H9 (cell line): ENCODE measurements around the gene PRSS1. TPM values are rescaled to one million over a fixed set of nuclear protein-coding genes. Genes with fewer than 3 reads are reported as not detected.

ENCODE experiments used
- DNase-seq: peaks from one replicate; pipeline ENCODE4 v3.0.0-alpha.2; 2017
- H2AFZ ChIP-seq: one replicate; pipeline ENCODE4 v1.6.1; 2013; ENCODE audit warnings: mild to moderate bottlenecking, low read length, control low read depth, moderate library complexity
- H2AK5ac ChIP-seq: 2 replicates; pipeline ENCODE4 v1.6.1; 2013; ENCODE audit warnings: low read length, control low read depth, mixed read lengths; ENCODE audit not compliant: insufficient read length
- H2BK120ac ChIP-seq: one replicate; pipeline ENCODE4 v1.6.1; 2013; ENCODE audit warnings: low read depth, mild to moderate bottlenecking, low read length, control low read depth, inconsistent platforms; ENCODE audit not compliant: poor library complexity, severe bottlenecking
- H2BK12ac ChIP-seq: 2 replicates; pipeline ENCODE4 v1.6.1; 2013; ENCODE audit warnings: low read length, control low read depth, mixed read lengths, low read depth; ENCODE audit not compliant: insufficient read length
- H2BK15ac ChIP-seq: 2 replicates; pipeline ENCODE4 v1.6.1; 2013; ENCODE audit warnings: low read depth, low read length, control low read depth
- H2BK20ac ChIP-seq: one replicate; pipeline ENCODE4 v1.6.1; 2013; ENCODE audit warnings: low read depth, mild to moderate bottlenecking, low read length, control low read depth, inconsistent platforms; ENCODE audit not compliant: poor library complexity, severe bottlenecking
- H2BK5ac ChIP-seq: 2 replicates; pipeline ENCODE4 v1.6.1; 2013; ENCODE audit warnings: low read length, control low read depth, mixed read lengths; ENCODE audit not compliant: insufficient read length
- H3K14ac ChIP-seq: 2 replicates; pipeline ENCODE4 v1.6.1; 2013; ENCODE audit warnings: low read length, control low read depth; ENCODE audit not compliant: insufficient read depth
- H3K18ac ChIP-seq: 2 replicates; pipeline ENCODE4 v1.6.1; 2013; ENCODE audit warnings: low read depth, mild to moderate bottlenecking, mixed read lengths, low read length, control low read depth; ENCODE audit not compliant: insufficient read length
- H3K23ac ChIP-seq: 2 replicates; pipeline ENCODE4 v1.6.1; 2013; ENCODE audit warnings: low read length, control low read depth, mixed read lengths, low read depth; ENCODE audit not compliant: insufficient read length
- H3K23me2 ChIP-seq: 2 replicates; pipeline ENCODE4 v1.6.1; 2013; ENCODE audit warnings: low read depth, mild to moderate bottlenecking, mixed read lengths, low read length, control low read depth; ENCODE audit not compliant: insufficient read length, poor library complexity, severe bottlenecking
- H3K27ac ChIP-seq: 2 replicates; pipeline ENCODE4 v1.5.1; 2013; ENCODE audit warnings: low read length, control low read depth, mixed read lengths, low read depth; ENCODE audit not compliant: insufficient read length
- H3K27me3 ChIP-seq: 2 replicates; pipeline ENCODE4 v1.6.1; 2013; ENCODE audit warnings: low read length, control low read depth, inconsistent platforms; ENCODE audit not compliant: insufficient read depth
- H3K4ac ChIP-seq: 2 replicates; pipeline ENCODE4 v1.6.1; 2013; ENCODE audit warnings: low read depth, mild to moderate bottlenecking, control low read depth, inconsistent platforms, low read length, moderate library complexity
- H3K4me1 ChIP-seq: 2 replicates; pipeline ENCODE4 v1.6.1; 2013; ENCODE audit warnings: low read length, control low read depth, inconsistent platforms; ENCODE audit not compliant: insufficient read depth
- H3K4me2 ChIP-seq: 2 replicates; pipeline ENCODE4 v1.6.1; 2013; ENCODE audit warnings: low read length, control low read depth, mixed read lengths; ENCODE audit not compliant: insufficient read length, insufficient read depth
- H3K56ac ChIP-seq: 2 replicates; pipeline ENCODE4 v1.6.1; 2013; ENCODE audit warnings: low read depth, mild to moderate bottlenecking, mixed read lengths, low read length, control low read depth; ENCODE audit not compliant: insufficient read length
- H3K79me1 ChIP-seq: 2 replicates; pipeline ENCODE4 v1.6.1; 2013; ENCODE audit warnings: low read depth, mild to moderate bottlenecking, moderate library complexity, low read length, control low read depth, inconsistent platforms; ENCODE audit not compliant: insufficient read depth, poor library complexity, severe bottlenecking
- H3K79me2 ChIP-seq: 2 replicates; pipeline ENCODE4 v1.6.1; 2013; ENCODE audit warnings: low read length, control low read depth, inconsistent platforms; ENCODE audit not compliant: insufficient read depth
- H3K9ac ChIP-seq: 2 replicates; pipeline ENCODE4 v1.6.1; 2013; ENCODE audit warnings: low read length, control low read depth, mixed read lengths; ENCODE audit not compliant: insufficient read length; ENCODE audit errors: extremely low read depth
- H3K9me3 ChIP-seq: one replicate; pipeline ENCODE4 v1.6.1; 2013; ENCODE audit warnings: low read depth, low read length, inconsistent platforms; ENCODE audit not compliant: control insufficient read depth
- H3T11ph ChIP-seq: one replicate; pipeline ENCODE4 v1.6.1; 2013; ENCODE audit warnings: mild to moderate bottlenecking, low read length, control low read depth, inconsistent platforms
- H4K20me1 ChIP-seq: one replicate; pipeline ENCODE4 v1.6.1; 2013; ENCODE audit not compliant: control insufficient read depth, insufficient read length, insufficient read depth
- H4K5ac ChIP-seq: 2 replicates; pipeline ENCODE4 v1.6.1; 2013; ENCODE audit warnings: low read depth, mild to moderate bottlenecking, mixed read lengths, low read length, control low read depth; ENCODE audit not compliant: insufficient read length
- H4K8ac ChIP-seq: replicated peaks from 2 replicates; pipeline ENCODE4 v1.6.1; 2013; ENCODE audit warnings: low read length, control low read depth, mixed read lengths, low read depth; ENCODE audit not compliant: insufficient read length
- H4K91ac ChIP-seq: 2 replicates; pipeline ENCODE4 v1.6.1; 2013; ENCODE audit warnings: low read depth, mild to moderate bottlenecking, moderate library complexity, mixed read lengths, low read length, control low read depth; ENCODE audit not compliant: insufficient read length
- H3K27ac Mint-ChIP-seq, 3 experiments: 2 replicates in 2 of 3; 3 replicates in 1 of 3; pipeline ENCODE4 v1.8.0; 2020 to 2021; ENCODE audit warnings: mixed read lengths in 3 of 3, mild to moderate bottlenecking in 1 of 3, moderate library complexity in 1 of 3
- H3K27me3 Mint-ChIP-seq: 2 replicates; pipeline ENCODE4 v1.8.0; 2021; ENCODE audit warnings: low read depth, mild to moderate bottlenecking, moderate library complexity, mixed read lengths
- H3K36me3 Mint-ChIP-seq, 3 experiments: 2 replicates in 2 of 3; 3 replicates in 1 of 3; pipeline ENCODE4 v1.8.0; 2020 to 2021; ENCODE audit warnings: low read depth in 3 of 3, mixed read lengths in 3 of 3; ENCODE audit not compliant: insufficient read depth in 1 of 3
- H3K4me1 Mint-ChIP-seq, 2 experiments: 2 replicates each; pipeline ENCODE4 v1.8.0; 2020; ENCODE audit warnings: mixed read lengths in 2 of 2
- H3K4me3 Mint-ChIP-seq, 2 experiments: 2 replicates in 1 of 2; 3 replicates in 1 of 2; pipeline ENCODE4 v1.8.0; 2020 to 2021; ENCODE audit warnings: mild to moderate bottlenecking in 2 of 2, mixed read lengths in 2 of 2, moderate library complexity in 1 of 2
- H3K9me3 Mint-ChIP-seq, 2 experiments: 2 replicates in 1 of 2; 3 replicates in 1 of 2; pipeline ENCODE4 v1.8.0; 2020; ENCODE audit warnings: mild to moderate bottlenecking in 2 of 2, mixed read lengths in 2 of 2, moderate library complexity in 1 of 2
- CTCF ChIP-seq: fragments of 200-600 bp; sonication (generic); conservative IDR thresholded peaks from 3 replicates; pipeline ENCODE4 v1.8.0; 2021; ENCODE audit warnings: antibody characterized with exemption, mild to moderate bottlenecking
- WGBS: extraction: QIAGEN DNeasy Blood & Tissue Kit; methylation state at CpG from one replicate; pipeline ENCODE4 v1.1.7; 2013; ENCODE audit warnings: missing lambda C conversion rate, low lambda C conversion rate, mixed read lengths; ENCODE audit not compliant: insufficient read length; ENCODE audit errors: extremely low coverage; 5-methylcytosine and 5-hydroxymethylcytosine counted together
- total RNA-seq: library from RNA; stranded (reverse); gene quantifications from 2 replicates; pipeline ENCODE4 v1.2.1, GENCODE V29; 2021

PRSS1 gene
- total RNA-seq, 1 experiment from 2014 or later = not detected

GRCh38 chr7:142709921-142710320 is 39.4 kb upstream of the PRSS1 start:
- no peak overlapping the region for H2AFZ ChIP-seq
- Mint-ChIP-seq H3K9me3 (no peaks in the 10 kb centered on the region), H3K27ac (no peak overlapping the region), H3K4me3 (no peak overlapping the region), H3K36me3 (no peaks in the 10 kb centered on the region), H3K27me3 (no peaks in the 10 kb centered on the region), H3K4me1 (peaks cover 47 to 52% of the 10 kb centered on the region in 2 experiments)
- no peak overlapping the region for H2AK5ac ChIP-seq
- no peaks in the 10 kb centered on the region for H3K79me2 ChIP-seq
- no peak overlapping the region for H3T11ph ChIP-seq
- peaks cover 3% of the 10 kb centered on the region; the same call in 1 of the 2 replicates for H3K4me1 ChIP-seq
- no peaks in the 10 kb centered on the region for H3K9me3 ChIP-seq
- H2BK12ac ChIP-seq = no peak overlapping the region
- no peak overlapping the region for H4K5ac ChIP-seq
- no peak overlapping the region for H3K27ac ChIP-seq
- WGBS = no CpG with 5 or more reads among the region's 6 CpGs
- H2BK20ac ChIP-seq = no peak overlapping the region
- no peaks in the 10 kb centered on the region for H3K27me3 ChIP-seq
- no peak overlapping the region for H3K18ac ChIP-seq
- no peak overlapping the region for H3K23ac ChIP-seq
- H3K4ac ChIP-seq = no peak overlapping the region
- DNase-seq = no peak
- no peaks in the 10 kb centered on the region for H3K23me2 ChIP-seq
- no peaks in the 10 kb centered on the region for H4K20me1 ChIP-seq
- no peak overlapping the region for H2BK5ac ChIP-seq
- H3K56ac ChIP-seq = no peak overlapping the region
- H3K14ac ChIP-seq = no peak overlapping the region; the same call in 1 of the 2 replicates
- H3K79me1 ChIP-seq = no peaks in the 10 kb centered on the region
- no peak overlapping the region for H2BK120ac ChIP-seq
- no peak for TF ChIP-seq CTCF
- H3K4me2 ChIP-seq = no peak overlapping the region
- no peak overlapping the region for H4K91ac ChIP-seq
- H4K8ac ChIP-seq = no peak overlapping the region
- no peak overlapping the region for H3K9ac ChIP-seq
- H2BK15ac ChIP-seq = no peak overlapping the region
